Left lobe of liver (tissue), 2 donors: ENCODE measurements around the gene ARHGAP18. TPM values are rescaled to one million over a fixed set of nuclear protein-coding genes. Genes with fewer than 3 reads are reported as not detected.
A peak's percentile ranks its signal among the peaks of the same experiment; 100 is the strongest.

Experiments
- ATAC-seq: fragments of 200-7000 bp; cut with Tn5 transposase; one replicate; pipeline ENCODE4 v1.9.1; 2020; ENCODE audit warnings: mild to moderate bottlenecking, moderate library complexity
- DNase-seq: peaks from one replicate; pipeline ENCODE4 v3.0.0-alpha.2; 2020; ENCODE audit warnings: low spot score
- total RNA-seq: library from RNA; stranded (reverse); gene quantifications from one replicate; pipeline ENCODE4 v1.2.1, GENCODE V29; 2021
- donor health status: DM: no; HTN: no; CAD: no; lungs with moderate emphysema.
- donor health status: DM: no; HTN: yes; CAD: no.

ARHGAP18 gene
- total RNA-seq, 1 donor from 2014 or later: 4.7 TPM

- DNase-seq (no peak), ATAC-seq (no peak)
Measured at GRCh38 chr6:129647044-129647443, 62.9 kb downstream of the ARHGAP18 start.

DNA sequence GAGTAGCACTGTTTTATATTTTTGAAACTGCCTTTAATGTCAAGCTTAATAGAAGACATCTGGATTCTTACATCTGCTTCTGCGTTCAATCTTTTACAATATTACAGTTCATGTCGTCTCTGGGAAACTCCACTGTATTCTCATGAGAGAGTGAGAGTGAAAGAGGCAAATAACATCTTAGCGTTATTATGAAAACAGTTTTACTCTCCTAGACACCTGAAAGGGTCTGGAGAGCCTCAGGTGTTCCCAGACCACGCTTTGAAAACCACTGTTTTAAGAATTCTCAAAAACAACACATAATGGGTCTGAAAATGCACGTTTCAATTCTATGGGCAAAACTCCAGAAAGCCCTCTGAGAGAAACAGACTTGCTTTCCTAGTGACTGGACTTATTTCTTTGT lies 63.3 kb downstream of the ARHGAP18 start:
- DNase-seq: no peak
- ATAC-seq: no peak

DNA sequence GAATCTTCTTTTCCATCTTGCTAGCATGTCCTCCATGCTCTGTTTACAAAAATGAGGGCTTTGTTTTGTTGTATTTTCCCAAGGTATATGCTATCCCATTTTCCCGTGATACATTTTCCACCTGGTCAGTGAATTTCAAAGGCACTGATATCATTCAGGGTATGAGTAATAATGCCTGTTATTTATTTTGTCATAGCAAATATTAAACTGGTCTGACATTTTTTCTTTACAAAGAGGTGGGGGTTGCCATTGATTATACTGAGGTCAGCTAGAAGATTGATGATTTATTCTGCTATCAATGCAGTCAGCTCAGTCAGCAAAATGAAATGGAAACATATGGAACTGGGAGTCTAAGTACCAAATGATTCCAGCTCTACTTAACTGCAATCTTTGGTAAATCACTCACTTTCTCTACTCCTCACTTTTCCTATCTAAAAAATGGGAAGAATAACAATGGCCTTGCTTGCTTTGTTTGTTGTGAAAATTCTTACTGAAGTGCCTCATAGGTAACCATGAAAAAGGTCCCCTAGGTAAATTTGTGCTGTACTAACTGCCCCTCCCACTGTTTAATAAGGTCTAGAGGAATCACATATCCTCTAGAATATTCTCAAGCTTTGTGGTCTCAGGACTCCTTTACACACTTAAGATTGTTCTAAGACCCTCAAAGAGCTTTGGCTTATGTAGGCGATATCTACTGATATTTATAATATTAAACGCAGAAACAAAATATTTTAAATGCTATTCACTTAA lies 64.0 kb downstream of the ARHGAP18 start:
- no peak for ATAC-seq
- DNase-seq: no peak

GRCh38 chr6:129645106-129645829 lies 64.7 kb downstream of the ARHGAP18 start:
- DNase-seq (no peak), ATAC-seq (no peak)

- ATAC-seq (no peak), DNase-seq (no peak)
Measured at GRCh38 chr6:129644567-129645015, 65.4 kb downstream of the ARHGAP18 start.

DNA sequence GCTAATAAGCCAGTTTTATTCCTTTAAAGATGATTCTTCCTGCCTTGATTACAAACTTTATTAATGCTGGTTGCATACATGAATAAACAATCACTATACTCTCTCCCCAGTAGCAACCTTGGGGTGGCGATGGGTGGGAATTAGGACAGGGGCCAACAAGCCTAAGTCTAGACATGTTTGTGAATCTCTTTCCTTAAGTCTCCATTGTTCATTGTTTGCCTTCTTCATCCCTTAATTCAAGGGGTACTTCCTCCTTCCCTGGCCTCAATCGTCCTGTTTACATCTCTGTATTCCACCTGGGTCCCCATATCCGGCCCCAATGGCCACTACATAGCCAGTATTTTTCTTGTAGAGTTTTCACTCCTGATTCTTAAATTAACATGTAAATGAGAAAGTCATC lies 66.0 kb downstream of the ARHGAP18 start:
- DNase-seq (no peak), ATAC-seq (no peak)

GRCh38 chr6:129643176-129643575 lies 66.8 kb downstream of the ARHGAP18 start:
- no peak for ATAC-seq
- DNase-seq: no peak

DNA sequence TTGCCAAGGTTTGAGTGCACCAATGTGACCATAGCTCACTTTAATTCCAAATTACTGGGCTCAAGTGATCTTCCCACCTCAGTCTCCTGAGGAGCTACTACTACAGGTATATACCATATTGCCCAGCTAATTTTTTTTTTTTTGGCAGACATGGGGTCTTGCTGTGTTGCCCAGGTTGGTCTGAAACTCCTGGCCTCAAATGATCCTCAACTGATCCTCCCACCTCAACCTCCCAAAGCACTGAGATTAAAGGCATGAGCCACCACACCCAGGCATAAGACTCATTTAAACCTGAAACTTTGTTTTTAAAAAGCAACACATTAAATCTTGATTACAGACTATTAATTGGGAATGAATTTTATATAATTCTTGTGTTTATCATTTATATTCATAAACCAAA lies 67.7 kb downstream of the ARHGAP18 start:
- ATAC-seq (no peak), DNase-seq (no peak)

DNA sequence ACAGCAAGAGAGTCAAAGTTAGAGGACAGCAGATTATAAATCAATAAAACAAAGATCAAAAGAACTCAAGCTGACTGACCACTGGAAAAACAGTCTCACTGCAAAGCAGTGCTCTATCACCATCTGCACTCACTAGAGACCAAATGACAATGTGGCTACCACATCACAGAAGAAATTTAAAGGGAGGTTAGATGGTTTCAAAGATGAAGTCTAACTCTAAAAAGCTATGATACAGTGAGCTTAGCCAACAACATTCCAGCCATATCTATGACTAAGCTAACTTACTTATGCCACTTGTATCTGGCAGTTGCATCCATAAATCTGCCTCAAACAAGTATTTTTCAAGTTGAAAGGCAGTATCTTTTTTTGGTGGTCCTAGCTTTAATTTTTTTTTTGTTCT lies 68.6 kb downstream of the ARHGAP18 start:
- DNase-seq: no peak
- no peak for ATAC-seq

GRCh38 chr6:129638686-129639085 lies 71.3 kb downstream of the ARHGAP18 start:
- ATAC-seq (no peak), DNase-seq (no peak)

- DNase-seq (no peak), ATAC-seq (no peak)
Measured at GRCh38 chr6:129638055-129638684, 71.8 kb downstream of the ARHGAP18 start.

DNA sequence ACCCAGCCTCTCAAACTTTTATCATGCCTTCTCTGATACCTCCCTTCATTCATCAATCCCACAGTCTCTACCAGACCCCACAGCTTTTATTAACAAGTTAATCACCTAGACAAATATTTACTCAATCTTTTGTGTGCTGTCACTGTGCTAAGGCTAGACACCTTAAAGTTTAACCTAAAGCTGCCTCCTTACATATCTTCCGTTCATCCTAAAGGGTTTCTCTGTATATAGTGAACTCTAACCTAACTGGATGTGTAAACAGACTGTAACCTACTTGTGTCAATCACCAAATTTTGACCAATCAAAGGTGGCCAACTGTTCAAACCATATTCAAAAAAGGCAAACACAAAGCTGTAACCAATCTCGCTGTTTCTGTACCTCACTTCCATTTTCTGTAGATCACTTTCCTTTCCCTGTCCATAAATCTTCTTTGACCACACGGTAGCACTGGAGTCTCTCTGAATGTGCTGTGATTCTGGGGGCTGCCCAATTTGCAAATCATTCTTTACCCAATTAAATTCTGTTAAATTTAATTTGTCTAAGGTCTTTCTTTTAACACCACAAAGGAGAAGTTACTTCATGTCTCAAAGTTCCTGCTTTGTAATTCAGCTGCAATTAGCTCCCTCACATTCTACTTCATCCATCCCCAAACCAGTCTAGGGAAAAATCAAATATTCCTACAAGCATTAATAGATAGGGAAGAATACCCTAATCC lies 72.5 kb downstream of the ARHGAP18 start:
- DNase-seq (no peak), ATAC-seq (no peak)

GRCh38 chr6:129635396-129636130 lies 74.4 kb downstream of the ARHGAP18 start:
- DNase-seq (no peak), ATAC-seq (no peak)

DNA sequence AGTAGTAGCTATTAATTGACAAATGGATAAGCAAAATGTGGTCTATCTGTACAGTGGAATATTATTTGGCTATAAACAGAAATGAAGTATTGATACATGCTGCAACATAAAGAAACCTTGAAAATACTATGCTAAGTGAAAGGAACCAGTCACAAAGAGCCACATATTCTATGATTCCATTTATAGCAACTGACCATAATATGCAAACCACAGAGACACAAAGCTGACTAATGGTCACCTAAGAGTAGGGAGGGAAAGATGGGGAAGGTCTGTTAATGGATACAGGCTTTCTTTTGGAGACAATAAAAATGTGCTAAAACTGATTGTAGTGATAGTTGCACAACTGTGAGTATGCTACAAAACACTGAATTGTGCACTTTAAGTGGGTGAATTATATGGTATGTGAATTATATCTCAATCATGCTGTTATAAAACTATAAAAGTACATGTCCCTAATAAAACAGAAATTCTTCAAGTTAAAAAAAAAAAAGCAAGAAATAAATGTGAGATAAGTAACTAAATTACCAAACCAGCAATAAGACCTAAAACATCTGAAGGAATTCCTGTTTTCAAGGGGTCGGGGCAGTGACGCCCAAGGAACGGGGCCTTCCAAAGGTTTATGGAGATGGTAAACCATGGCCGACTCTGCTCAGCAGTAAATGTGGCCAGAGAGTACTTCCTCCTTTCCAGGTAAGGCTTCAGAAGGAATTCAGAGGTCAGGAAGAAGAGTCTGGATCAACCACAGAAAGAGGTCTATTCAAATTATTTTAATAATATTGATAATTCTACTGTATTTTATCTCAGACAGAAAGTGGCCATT lies 75.4 kb downstream of the ARHGAP18 start:
- no peak for DNase-seq

DNA sequence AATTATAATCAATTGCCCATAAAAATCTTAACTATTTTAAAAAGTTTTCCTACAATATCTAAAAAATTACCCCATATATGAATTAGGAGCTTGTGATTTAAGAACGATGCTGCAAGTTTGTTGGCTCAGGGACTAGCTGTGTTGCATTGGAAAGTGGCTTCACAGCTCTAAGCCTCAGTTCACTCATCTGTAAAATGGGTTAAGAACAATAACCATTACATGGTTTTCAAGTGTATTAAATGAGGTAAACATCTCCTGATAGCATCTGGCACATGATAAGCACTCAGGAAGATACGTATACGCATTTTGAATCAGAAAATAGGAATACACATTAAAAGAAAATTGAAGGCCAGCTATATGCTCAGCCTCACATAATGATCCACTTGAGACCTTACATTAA lies 76.4 kb downstream of the ARHGAP18 start:
- no peak for DNase-seq
- no peak for ATAC-seq

More for the DNA sequence above, 75.4 kb downstream of the ARHGAP18 start:
- ATAC-seq: no peak

DNA sequence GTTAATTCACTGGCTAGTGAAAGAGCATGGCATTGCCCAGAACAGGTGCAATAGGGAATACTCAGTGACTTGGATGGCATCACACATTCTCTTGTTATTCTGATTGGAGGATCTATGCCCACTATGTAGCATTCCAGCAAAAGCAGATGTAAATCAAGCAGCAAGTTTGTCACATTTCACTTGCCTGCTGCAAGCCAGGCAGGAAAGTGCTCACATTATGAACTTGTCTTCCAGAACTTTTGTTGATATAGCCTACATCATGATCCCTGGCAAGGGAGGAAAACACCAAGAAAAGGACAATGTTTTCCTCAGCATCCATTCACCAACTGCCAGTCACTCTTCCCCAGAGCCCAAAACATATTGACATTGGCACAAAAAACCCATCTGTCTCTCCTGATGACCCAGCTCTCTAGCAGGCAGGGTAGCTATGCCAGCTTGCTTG lies 77.8 kb downstream of the ARHGAP18 start:
- peak; percentile 59 for ATAC-seq
- no peak for DNase-seq

DNA sequence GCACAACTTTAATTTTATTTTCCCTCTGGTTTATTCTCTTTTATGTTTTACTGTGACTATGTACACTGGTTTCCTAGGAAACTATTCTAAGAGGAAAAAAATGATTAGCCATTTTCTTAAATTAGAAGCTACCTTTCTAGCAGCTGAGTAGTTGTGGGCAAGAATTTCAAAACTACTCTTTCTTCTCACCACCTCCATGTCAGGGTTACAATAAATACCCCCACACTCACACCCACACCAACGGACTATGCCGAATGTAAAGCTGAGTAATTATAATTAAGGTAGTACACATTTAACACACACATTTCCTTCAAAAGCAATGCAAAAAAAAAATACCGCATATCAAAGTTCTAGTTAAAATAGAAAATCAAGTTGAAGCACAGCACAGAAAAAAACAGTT lies 78.9 kb downstream of the ARHGAP18 start:
- no peak for DNase-seq
- no peak for ATAC-seq

DNA sequence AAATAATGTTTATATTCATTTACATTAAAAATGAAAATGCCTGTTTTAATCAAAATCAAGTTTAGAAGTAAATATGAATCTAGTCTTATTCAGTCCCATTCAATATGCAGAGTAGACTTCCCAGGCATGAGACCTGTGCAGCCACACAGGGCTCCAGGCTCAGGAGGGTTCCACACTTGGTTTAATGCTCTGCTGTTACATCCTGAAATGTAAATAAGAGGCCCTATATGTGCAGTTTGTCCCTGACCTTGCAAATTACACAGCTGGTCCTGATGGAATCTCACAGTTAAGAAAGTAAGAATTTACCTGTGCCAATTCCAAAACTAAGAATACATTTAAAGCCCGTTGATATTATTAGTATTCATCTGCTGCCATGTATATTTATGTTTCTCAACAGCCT lies 79.4 kb downstream of the ARHGAP18 start:
- no peak for ATAC-seq
- DNase-seq: no peak

DNA sequence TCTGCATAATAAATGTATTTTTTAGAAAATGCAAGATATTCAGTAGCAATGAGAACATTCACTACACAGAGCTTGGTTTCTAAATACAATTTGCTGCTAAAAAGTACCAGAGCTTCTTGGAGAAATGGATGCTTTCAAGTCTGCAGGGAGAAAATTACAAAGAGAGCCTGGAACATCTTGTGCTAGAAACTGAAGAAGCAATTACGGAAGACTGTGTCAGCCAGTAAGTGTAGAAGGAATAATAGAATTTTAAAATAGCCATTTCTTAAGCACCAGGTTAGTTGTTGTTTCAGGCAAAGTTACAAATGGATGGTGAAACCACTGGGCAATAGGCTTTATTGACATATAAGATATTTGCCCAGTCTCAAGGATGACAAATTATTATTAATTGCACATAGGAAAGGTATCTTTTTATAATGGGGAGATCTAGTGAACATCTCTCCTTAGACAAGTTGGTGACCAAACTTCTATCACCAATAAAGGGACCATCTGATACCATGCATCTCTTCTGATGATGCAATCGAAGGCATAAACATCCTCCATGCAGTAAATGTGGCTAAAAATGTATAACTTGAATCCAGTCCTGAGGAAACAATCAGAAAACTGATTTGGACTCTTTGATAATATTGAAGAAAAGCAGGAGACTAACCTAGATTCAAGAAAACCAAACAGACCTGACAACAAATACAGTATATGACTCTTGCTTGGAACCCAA lies 81.7 kb downstream of the ARHGAP18 start:
- ATAC-seq (no peak), DNase-seq (no peak)
